ENCODE measurements around the gene THAP7.

- TF ChIP-seq CTCF (IDR thresholded peaks at IDR 0.05) (no peak), POLR2A (IDR thresholded peaks at IDR 0.05) (no peak)
Measured at GRCh38 chr22:21028277-21029251, 26.6 kb upstream of the THAP7 start.

Measured in tibial nerve (tissue), 3 donors.